Measurements from ENCODE around the gene TMEM9.

TMEM9 gene

DNA sequence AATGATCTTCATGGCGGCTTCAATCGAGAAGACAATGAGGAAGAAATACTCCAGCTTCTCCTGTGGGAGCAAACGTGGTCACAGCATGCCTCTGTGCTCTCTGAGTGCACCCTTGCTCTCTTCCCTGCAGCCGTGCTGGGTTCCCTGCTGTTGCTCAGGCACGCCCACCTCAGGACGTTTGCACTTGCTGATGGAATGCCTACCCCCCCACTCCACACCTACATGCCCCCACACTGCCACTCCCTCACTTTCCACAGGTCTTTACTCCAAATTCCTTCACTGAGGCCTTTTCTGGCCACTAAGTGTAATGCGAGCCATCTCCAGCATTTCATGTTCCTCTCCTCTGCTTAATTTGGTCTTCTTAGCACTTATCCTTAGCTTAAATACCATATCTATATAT, 60.3 kb downstream of the TMEM9 start (continued):
- TF ChIP-seq, protein P1, sequence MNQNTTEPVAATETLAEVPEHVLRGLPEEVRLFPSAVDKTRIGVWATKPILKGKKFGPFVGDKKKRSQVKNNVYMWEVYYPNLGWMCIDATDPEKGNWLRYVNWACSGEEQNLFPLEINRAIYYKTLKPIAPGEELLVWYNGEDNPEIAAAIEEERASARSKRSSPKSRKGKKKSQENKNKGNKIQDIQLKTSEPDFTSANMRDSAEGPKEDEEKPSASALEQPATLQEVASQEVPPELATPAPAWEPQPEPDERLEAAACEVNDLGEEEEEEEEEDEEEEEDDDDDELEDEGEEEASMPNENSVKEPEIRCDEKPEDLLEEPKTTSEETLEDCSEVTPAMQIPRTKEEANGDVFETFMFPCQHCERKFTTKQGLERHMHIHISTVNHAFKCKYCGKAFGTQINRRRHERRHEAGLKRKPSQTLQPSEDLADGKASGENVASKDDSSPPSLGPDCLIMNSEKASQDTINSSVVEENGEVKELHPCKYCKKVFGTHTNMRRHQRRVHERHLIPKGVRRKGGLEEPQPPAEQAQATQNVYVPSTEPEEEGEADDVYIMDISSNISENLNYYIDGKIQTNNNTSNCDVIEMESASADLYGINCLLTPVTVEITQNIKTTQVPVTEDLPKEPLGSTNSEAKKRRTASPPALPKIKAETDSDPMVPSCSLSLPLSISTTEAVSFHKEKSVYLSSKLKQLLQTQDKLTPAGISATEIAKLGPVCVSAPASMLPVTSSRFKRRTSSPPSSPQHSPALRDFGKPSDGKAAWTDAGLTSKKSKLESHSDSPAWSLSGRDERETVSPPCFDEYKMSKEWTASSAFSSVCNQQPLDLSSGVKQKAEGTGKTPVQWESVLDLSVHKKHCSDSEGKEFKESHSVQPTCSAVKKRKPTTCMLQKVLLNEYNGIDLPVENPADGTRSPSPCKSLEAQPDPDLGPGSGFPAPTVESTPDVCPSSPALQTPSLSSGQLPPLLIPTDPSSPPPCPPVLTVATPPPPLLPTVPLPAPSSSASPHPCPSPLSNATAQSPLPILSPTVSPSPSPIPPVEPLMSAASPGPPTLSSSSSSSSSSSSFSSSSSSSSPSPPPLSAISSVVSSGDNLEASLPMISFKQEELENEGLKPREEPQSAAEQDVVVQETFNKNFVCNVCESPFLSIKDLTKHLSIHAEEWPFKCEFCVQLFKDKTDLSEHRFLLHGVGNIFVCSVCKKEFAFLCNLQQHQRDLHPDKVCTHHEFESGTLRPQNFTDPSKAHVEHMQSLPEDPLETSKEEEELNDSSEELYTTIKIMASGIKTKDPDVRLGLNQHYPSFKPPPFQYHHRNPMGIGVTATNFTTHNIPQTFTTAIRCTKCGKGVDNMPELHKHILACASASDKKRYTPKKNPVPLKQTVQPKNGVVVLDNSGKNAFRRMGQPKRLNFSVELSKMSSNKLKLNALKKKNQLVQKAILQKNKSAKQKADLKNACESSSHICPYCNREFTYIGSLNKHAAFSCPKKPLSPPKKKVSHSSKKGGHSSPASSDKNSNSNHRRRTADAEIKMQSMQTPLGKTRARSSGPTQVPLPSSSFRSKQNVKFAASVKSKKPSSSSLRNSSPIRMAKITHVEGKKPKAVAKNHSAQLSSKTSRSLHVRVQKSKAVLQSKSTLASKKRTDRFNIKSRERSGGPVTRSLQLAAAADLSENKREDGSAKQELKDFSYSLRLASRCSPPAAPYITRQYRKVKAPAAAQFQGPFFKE (tag by site-specific recombination; IDR thresholded peaks at IDR 0.05; ENCODE audit: borderline replicate concordance) = no peak
- TF ChIP-seq ZNF169 (tag by site-specific recombination; IDR thresholded peaks at IDR 0.05) (no peak), ZNF274 (IDR thresholded peaks at IDR 0.05; ENCODE audit: low read length) (no peak), ZNF274 (tag by site-specific recombination; IDR thresholded peaks at IDR 0.05; ENCODE audit: borderline replicate concordance) (no peak), ZXDB (tag by site-specific recombination; IDR thresholded peaks at IDR 0.05) (no peak), ZNF791 (tag by site-specific recombination; IDR thresholded peaks at IDR 0.05) (no peak), ZNF423 (tag by site-specific recombination; IDR thresholded peaks at IDR 0.05) (no peak), ZBTB48 (tag by site-specific recombination; IDR thresholded peaks at IDR 0.05) (no peak), ZNF23 (tag by site-specific recombination; IDR thresholded peaks at IDR 0.05; ENCODE audit: borderline replicate concordance) (no peak), KLF8 (tag by site-specific recombination; IDR thresholded peaks at IDR 0.05) (no peak), EGR2 (tag by site-specific recombination; IDR thresholded peaks at IDR 0.05; ENCODE audit: low read depth) (peak; percentile 91), MEIS1 (CRISPR knock-in tag; IDR thresholded peaks at IDR 0.05; ENCODE audit: borderline replicate concordance) (no peak)
- TF ChIP-seq, protein P2, sequence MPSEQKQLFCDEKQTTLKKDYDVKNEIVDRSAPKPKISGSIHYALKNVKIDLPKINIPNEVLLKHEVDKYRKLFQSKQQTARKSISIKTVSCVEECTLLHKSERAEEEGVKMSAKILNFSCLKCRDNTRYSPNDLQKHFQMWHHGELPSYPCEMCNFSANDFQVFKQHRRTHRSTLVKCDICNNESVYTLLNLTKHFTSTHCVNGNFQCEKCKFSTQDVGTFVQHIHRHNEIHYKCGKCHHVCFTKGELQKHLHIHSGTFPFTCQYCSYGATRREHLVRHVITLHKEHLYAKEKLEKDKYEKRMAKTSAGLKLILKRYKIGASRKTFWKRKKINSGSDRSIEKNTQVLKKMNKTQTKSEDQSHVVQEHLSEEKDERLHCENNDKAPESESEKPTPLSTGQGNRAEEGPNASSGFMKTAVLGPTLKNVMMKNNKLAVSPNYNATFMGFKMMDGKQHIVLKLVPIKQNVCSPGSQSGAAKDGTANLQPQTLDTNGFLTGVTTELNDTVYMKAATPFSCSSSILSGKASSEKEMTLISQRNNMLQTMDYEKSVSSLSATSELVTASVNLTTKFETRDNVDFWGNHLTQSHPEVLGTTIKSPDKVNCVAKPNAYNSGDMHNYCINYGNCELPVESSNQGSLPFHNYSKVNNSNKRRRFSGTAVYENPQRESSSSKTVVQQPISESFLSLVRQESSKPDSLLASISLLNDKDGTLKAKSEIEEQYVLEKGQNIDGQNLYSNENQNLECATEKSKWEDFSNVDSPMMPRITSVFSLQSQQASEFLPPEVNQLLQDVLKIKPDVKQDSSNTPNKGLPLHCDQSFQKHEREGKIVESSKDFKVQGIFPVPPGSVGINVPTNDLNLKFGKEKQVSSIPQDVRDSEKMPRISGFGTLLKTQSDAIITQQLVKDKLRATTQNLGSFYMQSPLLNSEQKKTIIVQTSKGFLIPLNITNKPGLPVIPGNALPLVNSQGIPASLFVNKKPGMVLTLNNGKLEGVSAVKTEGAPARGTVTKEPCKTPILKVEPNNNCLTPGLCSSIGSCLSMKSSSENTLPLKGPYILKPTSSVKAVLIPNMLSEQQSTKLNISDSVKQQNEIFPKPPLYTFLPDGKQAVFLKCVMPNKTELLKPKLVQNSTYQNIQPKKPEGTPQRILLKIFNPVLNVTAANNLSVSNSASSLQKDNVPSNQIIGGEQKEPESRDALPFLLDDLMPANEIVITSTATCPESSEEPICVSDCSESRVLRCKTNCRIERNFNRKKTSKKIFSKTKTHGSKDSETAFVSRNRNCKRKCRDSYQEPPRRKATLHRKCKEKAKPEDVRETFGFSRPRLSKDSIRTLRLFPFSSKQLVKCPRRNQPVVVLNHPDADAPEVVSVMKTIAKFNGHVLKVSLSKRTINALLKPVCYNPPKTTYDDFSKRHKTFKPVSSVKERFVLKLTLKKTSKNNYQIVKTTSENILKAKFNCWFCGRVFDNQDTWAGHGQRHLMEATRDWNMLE (tag by site-specific recombination; conservative IDR thresholded peaks at IDR 0.05; ENCODE audit: low read depth) = no peak
- TF ChIP-seq, protein P3, sequence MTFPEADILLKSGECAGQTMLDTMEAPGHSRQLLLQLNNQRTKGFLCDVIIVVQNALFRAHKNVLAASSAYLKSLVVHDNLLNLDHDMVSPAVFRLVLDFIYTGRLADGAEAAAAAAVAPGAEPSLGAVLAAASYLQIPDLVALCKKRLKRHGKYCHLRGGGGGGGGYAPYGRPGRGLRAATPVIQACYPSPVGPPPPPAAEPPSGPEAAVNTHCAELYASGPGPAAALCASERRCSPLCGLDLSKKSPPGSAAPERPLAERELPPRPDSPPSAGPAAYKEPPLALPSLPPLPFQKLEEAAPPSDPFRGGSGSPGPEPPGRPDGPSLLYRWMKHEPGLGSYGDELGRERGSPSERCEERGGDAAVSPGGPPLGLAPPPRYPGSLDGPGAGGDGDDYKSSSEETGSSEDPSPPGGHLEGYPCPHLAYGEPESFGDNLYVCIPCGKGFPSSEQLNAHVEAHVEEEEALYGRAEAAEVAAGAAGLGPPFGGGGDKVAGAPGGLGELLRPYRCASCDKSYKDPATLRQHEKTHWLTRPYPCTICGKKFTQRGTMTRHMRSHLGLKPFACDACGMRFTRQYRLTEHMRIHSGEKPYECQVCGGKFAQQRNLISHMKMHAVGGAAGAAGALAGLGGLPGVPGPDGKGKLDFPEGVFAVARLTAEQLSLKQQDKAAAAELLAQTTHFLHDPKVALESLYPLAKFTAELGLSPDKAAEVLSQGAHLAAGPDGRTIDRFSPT (tag by site-specific recombination; IDR thresholded peaks at IDR 0.05) = no peak
- TF ChIP-seq, protein P4, sequence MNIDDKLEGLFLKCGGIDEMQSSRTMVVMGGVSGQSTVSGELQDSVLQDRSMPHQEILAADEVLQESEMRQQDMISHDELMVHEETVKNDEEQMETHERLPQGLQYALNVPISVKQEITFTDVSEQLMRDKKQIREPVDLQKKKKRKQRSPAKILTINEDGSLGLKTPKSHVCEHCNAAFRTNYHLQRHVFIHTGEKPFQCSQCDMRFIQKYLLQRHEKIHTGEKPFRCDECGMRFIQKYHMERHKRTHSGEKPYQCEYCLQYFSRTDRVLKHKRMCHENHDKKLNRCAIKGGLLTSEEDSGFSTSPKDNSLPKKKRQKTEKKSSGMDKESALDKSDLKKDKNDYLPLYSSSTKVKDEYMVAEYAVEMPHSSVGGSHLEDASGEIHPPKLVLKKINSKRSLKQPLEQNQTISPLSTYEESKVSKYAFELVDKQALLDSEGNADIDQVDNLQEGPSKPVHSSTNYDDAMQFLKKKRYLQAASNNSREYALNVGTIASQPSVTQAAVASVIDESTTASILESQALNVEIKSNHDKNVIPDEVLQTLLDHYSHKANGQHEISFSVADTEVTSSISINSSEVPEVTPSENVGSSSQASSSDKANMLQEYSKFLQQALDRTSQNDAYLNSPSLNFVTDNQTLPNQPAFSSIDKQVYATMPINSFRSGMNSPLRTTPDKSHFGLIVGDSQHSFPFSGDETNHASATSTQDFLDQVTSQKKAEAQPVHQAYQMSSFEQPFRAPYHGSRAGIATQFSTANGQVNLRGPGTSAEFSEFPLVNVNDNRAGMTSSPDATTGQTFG (tag by site-specific recombination; IDR thresholded peaks at IDR 0.05; ENCODE audit: borderline replicate concordance) = no peak
- TF ChIP-seq, protein P5, sequence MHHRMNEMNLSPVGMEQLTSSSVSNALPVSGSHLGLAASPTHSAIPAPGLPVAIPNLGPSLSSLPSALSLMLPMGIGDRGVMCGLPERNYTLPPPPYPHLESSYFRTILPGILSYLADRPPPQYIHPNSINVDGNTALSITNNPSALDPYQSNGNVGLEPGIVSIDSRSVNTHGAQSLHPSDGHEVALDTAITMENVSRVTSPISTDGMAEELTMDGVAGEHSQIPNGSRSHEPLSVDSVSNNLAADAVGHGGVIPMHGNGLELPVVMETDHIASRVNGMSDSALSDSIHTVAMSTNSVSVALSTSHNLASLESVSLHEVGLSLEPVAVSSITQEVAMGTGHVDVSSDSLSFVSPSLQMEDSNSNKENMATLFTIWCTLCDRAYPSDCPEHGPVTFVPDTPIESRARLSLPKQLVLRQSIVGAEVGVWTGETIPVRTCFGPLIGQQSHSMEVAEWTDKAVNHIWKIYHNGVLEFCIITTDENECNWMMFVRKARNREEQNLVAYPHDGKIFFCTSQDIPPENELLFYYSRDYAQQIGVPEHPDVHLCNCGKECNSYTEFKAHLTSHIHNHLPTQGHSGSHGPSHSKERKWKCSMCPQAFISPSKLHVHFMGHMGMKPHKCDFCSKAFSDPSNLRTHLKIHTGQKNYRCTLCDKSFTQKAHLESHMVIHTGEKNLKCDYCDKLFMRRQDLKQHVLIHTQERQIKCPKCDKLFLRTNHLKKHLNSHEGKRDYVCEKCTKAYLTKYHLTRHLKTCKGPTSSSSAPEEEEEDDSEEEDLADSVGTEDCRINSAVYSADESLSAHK (tag by site-specific recombination; IDR thresholded peaks at IDR 0.05) = no peak
- TF ChIP-seq, protein P6, sequence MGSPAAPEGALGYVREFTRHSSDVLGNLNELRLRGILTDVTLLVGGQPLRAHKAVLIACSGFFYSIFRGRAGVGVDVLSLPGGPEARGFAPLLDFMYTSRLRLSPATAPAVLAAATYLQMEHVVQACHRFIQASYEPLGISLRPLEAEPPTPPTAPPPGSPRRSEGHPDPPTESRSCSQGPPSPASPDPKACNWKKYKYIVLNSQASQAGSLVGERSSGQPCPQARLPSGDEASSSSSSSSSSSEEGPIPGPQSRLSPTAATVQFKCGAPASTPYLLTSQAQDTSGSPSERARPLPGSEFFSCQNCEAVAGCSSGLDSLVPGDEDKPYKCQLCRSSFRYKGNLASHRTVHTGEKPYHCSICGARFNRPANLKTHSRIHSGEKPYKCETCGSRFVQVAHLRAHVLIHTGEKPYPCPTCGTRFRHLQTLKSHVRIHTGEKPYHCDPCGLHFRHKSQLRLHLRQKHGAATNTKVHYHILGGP (tag by site-specific recombination; IDR thresholded peaks at IDR 0.05) = no peak

Data from HEK293 (cell line).